ENCODE measurements around the gene MTRF1L.

DNA sequence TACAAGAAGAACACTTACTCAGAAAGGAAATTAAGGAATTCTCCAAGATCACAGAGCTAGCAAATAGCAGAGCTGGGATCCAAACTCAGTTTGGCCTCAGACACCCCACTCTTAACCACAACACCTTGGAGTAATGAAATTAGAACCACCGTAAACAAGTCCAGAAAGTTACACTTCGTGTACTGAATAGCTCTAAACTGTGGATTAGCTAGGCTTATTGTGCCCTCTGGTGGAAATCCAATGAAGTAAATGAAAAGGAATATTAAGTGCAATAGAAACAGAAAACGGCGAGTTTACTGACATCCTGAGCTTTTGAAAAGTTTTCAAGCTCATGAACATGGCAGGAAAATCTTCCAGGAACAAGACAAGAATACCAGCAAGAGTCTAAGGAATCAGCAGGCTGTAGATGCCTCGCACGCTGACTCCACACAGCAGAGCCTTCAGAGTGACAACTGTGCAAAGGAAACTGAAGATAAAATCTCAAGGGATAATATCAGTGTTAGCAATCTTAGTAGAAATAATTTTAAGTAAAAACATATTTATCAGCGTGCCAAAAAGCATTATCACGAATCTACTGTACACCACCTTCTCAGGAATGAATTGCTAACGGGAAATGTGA lies 54.2 kb downstream of the MTRF1L start:
- TF ChIP-seq TOX (CRISPR knock-in tag; IDR thresholded peaks at IDR 0.05; ENCODE audit: borderline replicate concordance) = no peak
- TF ChIP-seq ZFP3 (CRISPR knock-in tag; IDR thresholded peaks at IDR 0.05) = no peak
- TF ChIP-seq, protein P1, sequence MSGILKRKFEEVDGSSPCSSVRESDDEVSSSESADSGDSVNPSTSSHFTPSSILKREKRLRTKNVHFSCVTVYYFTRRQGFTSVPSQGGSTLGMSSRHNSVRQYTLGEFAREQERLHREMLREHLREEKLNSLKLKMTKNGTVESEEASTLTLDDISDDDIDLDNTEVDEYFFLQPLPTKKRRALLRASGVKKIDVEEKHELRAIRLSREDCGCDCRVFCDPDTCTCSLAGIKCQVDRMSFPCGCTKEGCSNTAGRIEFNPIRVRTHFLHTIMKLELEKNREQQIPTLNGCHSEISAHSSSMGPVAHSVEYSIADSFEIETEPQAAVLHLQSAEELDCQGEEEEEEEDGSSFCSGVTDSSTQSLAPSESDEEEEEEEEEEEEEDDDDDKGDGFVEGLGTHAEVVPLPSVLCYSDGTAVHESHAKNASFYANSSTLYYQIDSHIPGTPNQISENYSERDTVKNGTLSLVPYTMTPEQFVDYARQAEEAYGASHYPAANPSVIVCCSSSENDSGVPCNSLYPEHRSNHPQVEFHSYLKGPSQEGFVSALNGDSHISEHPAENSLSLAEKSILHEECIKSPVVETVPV (CRISPR knock-in tag; IDR thresholded peaks at IDR 0.05) = no peak
- TF ChIP-seq ZC3H10 (CRISPR knock-in tag; IDR thresholded peaks at IDR 0.05) = no peak
- TF ChIP-seq ZNF8 (CRISPR knock-in tag; IDR thresholded peaks at IDR 0.05) = no peak
- TF ChIP-seq CSDC2 (CRISPR knock-in tag; IDR thresholded peaks at IDR 0.05) = no peak
- no peak for TF ChIP-seq OSR1 (CRISPR knock-in tag; IDR thresholded peaks at IDR 0.05)
- no peak for TF ChIP-seq ZNF565 (CRISPR knock-in tag; conservative IDR thresholded peaks at IDR 0.05; ENCODE audit: low read depth)
- TF ChIP-seq RARB (CRISPR knock-in tag; IDR thresholded peaks at IDR 0.05) = no peak
- TF ChIP-seq SNAI2 (CRISPR knock-in tag; IDR thresholded peaks at IDR 0.05) = no peak
- TF ChIP-seq, protein P2, sequence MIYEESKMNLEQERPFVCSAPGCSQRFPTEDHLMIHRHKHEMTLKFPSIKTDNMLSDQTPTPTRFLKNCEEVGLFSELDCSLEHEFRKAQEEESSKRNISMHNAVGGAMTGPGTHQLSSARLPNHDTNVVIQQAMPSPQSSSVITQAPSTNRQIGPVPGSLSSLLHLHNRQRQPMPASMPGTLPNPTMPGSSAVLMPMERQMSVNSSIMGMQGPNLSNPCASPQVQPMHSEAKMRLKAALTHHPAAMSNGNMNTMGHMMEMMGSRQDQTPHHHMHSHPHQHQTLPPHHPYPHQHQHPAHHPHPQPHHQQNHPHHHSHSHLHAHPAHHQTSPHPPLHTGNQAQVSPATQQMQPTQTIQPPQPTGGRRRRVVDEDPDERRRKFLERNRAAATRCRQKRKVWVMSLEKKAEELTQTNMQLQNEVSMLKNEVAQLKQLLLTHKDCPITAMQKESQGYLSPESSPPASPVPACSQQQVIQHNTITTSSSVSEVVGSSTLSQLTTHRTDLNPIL (CRISPR knock-in tag; IDR thresholded peaks at IDR 0.05; ENCODE audit: low read depth) = no peak
- no peak for TF ChIP-seq BACH2 (CRISPR knock-in tag; IDR thresholded peaks at IDR 0.05; ENCODE audit: borderline replicate concordance)
